Panc1 (cell line): ENCODE measurements around the gene CABCOCO1. TPM values are rescaled to one million over a fixed set of nuclear protein-coding genes. Genes with fewer than 3 reads are reported as not detected.
A peak's percentile ranks its signal among the peaks of the same experiment; 100 is the strongest.

Source experiments
- ATAC-seq: fragments of 200-7000 bp; cut with Tn5 transposase; 2 replicates; pipeline ENCODE4 v1.9.1; 2020; ENCODE audit warnings: mild to moderate bottlenecking, moderate library complexity
- BruUV-seq: library from RNA; stranded (reverse); fragments of 400-500 nt; replicated peaks from 2 replicates; lab custom pipeline; 2021; lab: Mats Ljungman, UMichigan
- CTCF ChIA-PET: fragments of 300-600 bp; sonication (Branson Sonifier 250); formaldehyde crosslinking; loops from one replicate; lab custom pipeline; 2022; ENCODE audit warnings: antibody characterized with exemption; lab: Charles Lee
- POLR2A ChIA-PET: fragments of 300-600 bp; sonication (Branson Sonifier 250); formaldehyde crosslinking; loops from one replicate; lab custom pipeline; 2022; ENCODE audit warnings: antibody characterized with exemption; lab: Charles Lee
- DNase-seq: peaks from one replicate; pipeline ENCODE4 v3.0.0-alpha.2; 2010; ENCODE audit warnings: low read depth, low spot score
- H3K27ac ChIP-seq: 2 replicates; pipeline ENCODE4 v1.5.1; 2011; ENCODE audit warnings: mild to moderate bottlenecking, low read length, inconsistent platforms
- H3K27me3 ChIP-seq: fragments of 200-500 bp; sonication (Bioruptor generic); 2 replicates; pipeline ENCODE4 v1.6.0; 2014; ENCODE audit warnings: low read length, inconsistent platforms; ENCODE audit not compliant: control insufficient read depth, insufficient read depth
- H3K36me3 ChIP-seq: fragments of 200-500 bp; sonication (Bioruptor generic); 2 replicates; pipeline ENCODE4 v1.5.1; 2014; ENCODE audit warnings: inconsistent platforms, mild to moderate bottlenecking, low read length, moderate library complexity; ENCODE audit not compliant: control insufficient read depth, insufficient read depth
- H3K4me1 ChIP-seq: 2 replicates; pipeline ENCODE4 v1.5.1; 2011; ENCODE audit warnings: inconsistent platforms, mild to moderate bottlenecking, low read length, moderate library complexity; ENCODE audit not compliant: control insufficient read depth, insufficient read depth
- H3K4me3 ChIP-seq, 2 experiments: 2 replicates each; pipeline ENCODE4 v1.5.1; 2011 to 2012; ENCODE audit warnings: low read depth in 2 of 2, low read length in 2 of 2, mild to moderate bottlenecking in 2 of 2, inconsistent platforms in 1 of 2, moderate library complexity in 1 of 2
- H3K9me3 ChIP-seq: fragments of 200-500 bp; sonication (Bioruptor generic); 2 replicates; pipeline ENCODE4 v1.5.1; 2014; ENCODE audit warnings: low read depth, mild to moderate bottlenecking, inconsistent platforms, low read length, moderate library complexity; ENCODE audit not compliant: control insufficient read depth, insufficient read depth
- POLR2AphosphoS5 ChIP-seq: IDR thresholded peaks from 2 replicates; pipeline ENCODE4 v1.6.1; 2012; ENCODE audit warnings: mild to moderate bottlenecking, low read depth, low read length, moderate library complexity
- SIN3A ChIP-seq: IDR thresholded peaks from 2 replicates; pipeline ENCODE4 v1.6.1; 2012; ENCODE audit warnings: low read depth, mild to moderate bottlenecking, low read length, moderate library complexity, borderline replicate concordance; ENCODE audit not compliant: insufficient read depth
- TCF7L2 ChIP-seq: IDR thresholded peaks from 2 replicates; pipeline ENCODE4 v1.6.1; 2011; ENCODE audit warnings: mild to moderate bottlenecking, low read depth, low read length, inconsistent platforms
- in situ Hi-C: cut with HindIII; loops from 2 replicates; pipeline ENCODE4 v1.10.0; 2016; ENCODE audit warnings: low sequenced_read_pairs, low pct_unique_long_range_greater_than_20kb
- intact Hi-C: fragments of 100-400 bp; cut with micrococcal nuclease; formaldehyde crosslinking; loops from one replicate; pipeline ENCODE4 v1.10.0; 2022; ENCODE audit not compliant: unreplicated experiment
- total RNA-seq: library from RNA; stranded (reverse); gene quantifications from one replicate; pipeline ENCODE4 v1.2.1, GENCODE V29; 2021; ENCODE audit not compliant: unreplicated experiment
- TF ChIP-seq, protein P1 (sequence below), 2 experiments: IDR thresholded peaks; 2 replicates each; pipeline ENCODE4 v1.6.1; 2011 to 2012; ENCODE audit warnings: low read depth in 2 of 2, control low read depth in 1 of 2, low read length in 1 of 2, mild to moderate bottlenecking in 1 of 2, moderate library complexity in 1 of 2; ENCODE audit not compliant: insufficient read depth in 1 of 2
- TF ChIP-seq, protein P2 (sequence below): fragments of 450-650 bp; IDR thresholded peaks from 2 replicates; pipeline ENCODE4 v1.5.1; 2017; ENCODE audit warnings: mild to moderate bottlenecking

The CABCOCO1 gene
- total RNA-seq, 1 experiment from 2014 or later: 4.0 TPM

DNA sequence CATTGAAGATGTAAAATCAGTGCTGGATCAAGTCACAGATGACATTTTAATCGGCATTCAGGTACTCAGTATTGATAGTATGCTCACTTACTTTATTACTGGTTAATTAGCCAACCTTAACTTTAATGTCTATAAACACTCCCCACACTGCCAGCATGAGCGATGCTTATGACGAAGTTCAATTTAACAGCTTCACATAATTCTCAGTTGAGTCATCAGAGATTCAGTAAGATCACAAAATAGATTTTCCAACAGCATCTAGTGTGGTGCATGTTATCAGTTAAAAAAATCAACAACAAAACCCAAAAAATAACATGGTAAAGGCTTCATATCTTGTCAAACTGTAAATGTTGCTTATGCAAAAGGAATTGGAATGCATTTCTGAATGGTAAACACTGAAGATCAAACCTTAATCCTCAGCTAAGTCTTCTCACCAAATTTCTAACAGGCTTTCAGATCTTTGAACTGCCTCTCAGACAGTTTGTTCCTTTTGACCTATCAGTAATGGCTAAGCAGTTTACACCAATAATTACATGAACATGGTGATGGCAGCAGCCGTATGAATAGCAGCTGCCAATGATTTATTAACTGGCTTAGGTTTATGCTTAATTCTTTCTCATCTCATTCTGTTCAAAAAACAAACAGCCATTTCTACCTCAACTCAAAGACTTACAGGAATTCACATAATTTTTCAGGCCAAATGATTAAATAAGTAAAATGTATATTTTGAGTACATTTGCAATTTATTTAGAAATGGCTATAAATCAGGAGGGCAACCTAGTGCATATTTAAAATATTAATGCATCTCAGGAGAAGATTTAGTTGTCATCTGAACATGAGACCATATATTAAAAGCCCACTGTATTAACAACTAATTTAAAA is 98.5 kb downstream of the CABCOCO1 start:
- no TSS peak for BruUV-seq
- Histone ChIP-seq H3K36me3 (no peaks in the 10 kb centered on the region), H3K4me1 (peaks cover 33% of the 10 kb centered on the region), H3K9me3 (peaks cover 11% of the 10 kb centered on the region; the same call in 1 of the 2 replicates), H3K4me3 (no peak overlapping the region), H3K27me3 (no peaks in the 10 kb centered on the region), H3K27ac (peak overlapping the region; percentile 94)
- TF ChIP-seq, protein P1, sequence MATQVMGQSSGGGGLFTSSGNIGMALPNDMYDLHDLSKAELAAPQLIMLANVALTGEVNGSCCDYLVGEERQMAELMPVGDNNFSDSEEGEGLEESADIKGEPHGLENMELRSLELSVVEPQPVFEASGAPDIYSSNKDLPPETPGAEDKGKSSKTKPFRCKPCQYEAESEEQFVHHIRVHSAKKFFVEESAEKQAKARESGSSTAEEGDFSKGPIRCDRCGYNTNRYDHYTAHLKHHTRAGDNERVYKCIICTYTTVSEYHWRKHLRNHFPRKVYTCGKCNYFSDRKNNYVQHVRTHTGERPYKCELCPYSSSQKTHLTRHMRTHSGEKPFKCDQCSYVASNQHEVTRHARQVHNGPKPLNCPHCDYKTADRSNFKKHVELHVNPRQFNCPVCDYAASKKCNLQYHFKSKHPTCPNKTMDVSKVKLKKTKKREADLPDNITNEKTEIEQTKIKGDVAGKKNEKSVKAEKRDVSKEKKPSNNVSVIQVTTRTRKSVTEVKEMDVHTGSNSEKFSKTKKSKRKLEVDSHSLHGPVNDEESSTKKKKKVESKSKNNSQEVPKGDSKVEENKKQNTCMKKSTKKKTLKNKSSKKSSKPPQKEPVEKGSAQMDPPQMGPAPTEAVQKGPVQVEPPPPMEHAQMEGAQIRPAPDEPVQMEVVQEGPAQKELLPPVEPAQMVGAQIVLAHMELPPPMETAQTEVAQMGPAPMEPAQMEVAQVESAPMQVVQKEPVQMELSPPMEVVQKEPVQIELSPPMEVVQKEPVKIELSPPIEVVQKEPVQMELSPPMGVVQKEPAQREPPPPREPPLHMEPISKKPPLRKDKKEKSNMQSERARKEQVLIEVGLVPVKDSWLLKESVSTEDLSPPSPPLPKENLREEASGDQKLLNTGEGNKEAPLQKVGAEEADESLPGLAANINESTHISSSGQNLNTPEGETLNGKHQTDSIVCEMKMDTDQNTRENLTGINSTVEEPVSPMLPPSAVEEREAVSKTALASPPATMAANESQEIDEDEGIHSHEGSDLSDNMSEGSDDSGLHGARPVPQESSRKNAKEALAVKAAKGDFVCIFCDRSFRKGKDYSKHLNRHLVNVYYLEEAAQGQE (IDR thresholded peaks at IDR 0.05; ENCODE audit: insufficient read depth in 1 of 2, low read depth in 2 of 2, low read length in 1 of 2): peak in 1 of 2 experiments; percentile 14; a peak in 1 of 4 replicates
- TF ChIP-seq POLR2AphosphoS5 (peak; percentile 49; the same call in 1 of the 2 replicates), TCF7L2 (peak; percentile 96), SIN3A (no peak)
- TF ChIP-seq, protein P2, sequence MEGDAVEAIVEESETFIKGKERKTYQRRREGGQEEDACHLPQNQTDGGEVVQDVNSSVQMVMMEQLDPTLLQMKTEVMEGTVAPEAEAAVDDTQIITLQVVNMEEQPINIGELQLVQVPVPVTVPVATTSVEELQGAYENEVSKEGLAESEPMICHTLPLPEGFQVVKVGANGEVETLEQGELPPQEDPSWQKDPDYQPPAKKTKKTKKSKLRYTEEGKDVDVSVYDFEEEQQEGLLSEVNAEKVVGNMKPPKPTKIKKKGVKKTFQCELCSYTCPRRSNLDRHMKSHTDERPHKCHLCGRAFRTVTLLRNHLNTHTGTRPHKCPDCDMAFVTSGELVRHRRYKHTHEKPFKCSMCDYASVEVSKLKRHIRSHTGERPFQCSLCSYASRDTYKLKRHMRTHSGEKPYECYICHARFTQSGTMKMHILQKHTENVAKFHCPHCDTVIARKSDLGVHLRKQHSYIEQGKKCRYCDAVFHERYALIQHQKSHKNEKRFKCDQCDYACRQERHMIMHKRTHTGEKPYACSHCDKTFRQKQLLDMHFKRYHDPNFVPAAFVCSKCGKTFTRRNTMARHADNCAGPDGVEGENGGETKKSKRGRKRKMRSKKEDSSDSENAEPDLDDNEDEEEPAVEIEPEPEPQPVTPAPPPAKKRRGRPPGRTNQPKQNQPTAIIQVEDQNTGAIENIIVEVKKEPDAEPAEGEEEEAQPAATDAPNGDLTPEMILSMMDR: no peak
- peak; percentile 95 for ATAC-seq
- intact Hi-C loops: loop anchor here (5.0 kb wide), 1 partner anchor 76 kb away; no protein-coding TSS in a partner anchor
- in situ Hi-C loops: no loop called here
- ChIA-PET CTCF (interaction anchor here (0.8 to 1.5 kb wide), 2 partner anchors 10 to 143 kb away, joined by 3 to 8 read pairs; no protein-coding TSS in a partner anchor), POLR2A (interaction anchor here (1.0 kb wide), 1 partner anchor 141 kb away, joined by 3 read pairs; no protein-coding TSS in a partner anchor)
- no peak for DNase-seq

DNA sequence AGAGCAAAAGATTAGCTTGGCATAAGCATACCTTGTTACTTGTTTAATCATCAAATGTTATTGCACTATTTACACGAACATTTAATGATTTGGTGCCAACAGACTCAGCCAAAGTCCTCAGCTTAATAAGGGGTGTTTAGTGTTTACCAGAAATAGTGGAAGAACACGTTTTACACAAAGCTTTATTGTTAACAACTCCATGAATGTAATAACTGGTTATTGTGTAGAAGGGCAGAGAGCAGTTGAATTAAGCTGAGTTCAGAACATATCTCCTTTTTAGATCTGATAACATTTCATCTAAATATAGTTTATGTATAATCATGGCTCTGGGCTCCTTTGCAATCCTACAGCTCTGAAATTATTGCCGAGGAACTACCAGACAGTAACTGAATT is 99.1 kb downstream of the CABCOCO1 start:
- intact Hi-C loops (loop anchor here (5.0 kb wide), 1 partner anchor 75 kb away; no protein-coding TSS in a partner anchor), in situ Hi-C loops (no loop called here)
- TF ChIP-seq POLR2AphosphoS5 (no peak), SIN3A (no peak), TCF7L2 (no peak)
- TF ChIP-seq, protein P1 (IDR thresholded peaks at IDR 0.05; ENCODE audit: insufficient read depth in 1 of 2, low read depth in 2 of 2, low read length in 1 of 2): no peak
- TF ChIP-seq, protein P2: no peak
- Histone ChIP-seq H3K27me3 (no peaks in the 10 kb centered on the region), H3K4me3 (no peak overlapping the region), H3K36me3 (no peaks in the 10 kb centered on the region), H3K27ac (peak overlapping the region; percentile 94), H3K9me3 (peaks cover 11% of the 10 kb centered on the region; the same call in 1 of the 2 replicates), H3K4me1 (peaks cover 33% of the 10 kb centered on the region)
- no peak for DNase-seq
- ChIA-PET CTCF (interaction anchor here (0.6 to 1.5 kb wide), 3 partner anchors 11 to 182 kb away, joined by 3 to 8 read pairs (median 3); no protein-coding TSS in a partner anchor), POLR2A (interaction anchor here (1.0 kb wide), 1 partner anchor 140 kb away, joined by 3 read pairs; no protein-coding TSS in a partner anchor)
- ATAC-seq: peak; percentile 56
- BruUV-seq: no TSS peak
